Measurements from ENCODE around the gene CELF1. TPM values are rescaled to one million over a fixed set of nuclear protein-coding genes. Genes with fewer than 3 reads are reported as not detected.

CELF1 gene
- polyA plus RNA-seq, 1 of the 3 experiments (the other 2 are of a cell fraction) = 47.5 TPM

DNA sequence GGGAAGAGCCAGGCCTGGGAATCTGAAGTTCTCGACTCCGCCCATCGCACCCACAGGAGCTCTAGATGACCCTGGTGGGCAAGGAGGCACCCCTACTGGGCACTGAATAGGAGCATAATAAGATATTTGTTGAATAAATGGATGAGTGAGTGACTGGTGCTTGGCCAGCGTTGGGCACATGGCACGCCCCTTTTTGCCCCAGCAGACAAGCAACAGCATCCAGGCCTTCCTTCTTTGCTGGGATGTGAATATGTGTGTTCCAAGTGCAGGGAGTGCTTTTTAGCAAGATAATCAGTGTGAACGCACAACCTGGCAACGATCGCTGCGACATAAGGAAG lies 443 bp upstream of the CELF1 start:
- Histone ChIP-seq H3K4me2 (peak overlapping the region; percentile 84), H3K4me3 (ENCODE audit: low read depth in 2 of 2, low read length in 1 of 2) (peak overlapping the region; percentile 41 to 88), H2AFZ (ENCODE audit: low read depth) (peak overlapping the region; percentile 92), H3K9ac (peak overlapping the region; percentile 94), H3K27ac (ENCODE audit: low read depth in 2 of 2, low read length in 1 of 2) (peak overlapping the region; percentile 84 to 87), H3K79me2 (ENCODE audit: insufficient read depth) (peaks cover 48% of the 10 kb centered on the region), H3K27me3 (ENCODE audit: insufficient read depth) (no peaks in the 10 kb centered on the region), H3F3A (replicated peaks; ENCODE audit: insufficient read depth) (peaks cover 15% of the 10 kb centered on the region), H3K9me3 (no peaks in the 10 kb centered on the region), H3K36me3 (replicated peaks in 1 of 2; ENCODE audit: control insufficient read depth in 1 of 2, insufficient read depth in 2 of 2, low read length in 1 of 2) (peaks cover 2 to 20% of the 10 kb centered on the region in 2 experiments), H4K20me1 (ENCODE audit: insufficient read depth) (peaks cover 35% of the 10 kb centered on the region), H3K4me1 (ENCODE audit: control insufficient read depth in 1 of 2, insufficient read depth in 2 of 2, low read depth in 1 of 2, low read length in 1 of 2) (peaks cover 3 to 18% of the 10 kb centered on the region in 2 experiments; a peak in 2 of 4 replicates), H3K9me2 (no peaks in the 10 kb centered on the region)
- WGBS (ENCODE audit: low lambda C conversion rate) = 29% methylated on average over 9 of the region's 9 CpGs
- TF ChIP-seq, protein P1, sequence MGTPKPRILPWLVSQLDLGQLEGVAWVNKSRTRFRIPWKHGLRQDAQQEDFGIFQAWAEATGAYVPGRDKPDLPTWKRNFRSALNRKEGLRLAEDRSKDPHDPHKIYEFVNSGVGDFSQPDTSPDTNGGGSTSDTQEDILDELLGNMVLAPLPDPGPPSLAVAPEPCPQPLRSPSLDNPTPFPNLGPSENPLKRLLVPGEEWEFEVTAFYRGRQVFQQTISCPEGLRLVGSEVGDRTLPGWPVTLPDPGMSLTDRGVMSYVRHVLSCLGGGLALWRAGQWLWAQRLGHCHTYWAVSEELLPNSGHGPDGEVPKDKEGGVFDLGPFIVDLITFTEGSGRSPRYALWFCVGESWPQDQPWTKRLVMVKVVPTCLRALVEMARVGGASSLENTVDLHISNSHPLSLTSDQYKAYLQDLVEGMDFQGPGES (IDR thresholded peaks at IDR 0.05; ENCODE audit: low read depth, low read length) = no peak
- TF ChIP-seq, protein P2, sequence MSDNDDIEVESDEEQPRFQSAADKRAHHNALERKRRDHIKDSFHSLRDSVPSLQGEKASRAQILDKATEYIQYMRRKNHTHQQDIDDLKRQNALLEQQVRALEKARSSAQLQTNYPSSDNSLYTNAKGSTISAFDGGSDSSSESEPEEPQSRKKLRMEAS (IDR thresholded peaks at IDR 0.05; ENCODE audit: low read depth) = peak; percentile 44
- TF ChIP-seq MXI1 (IDR thresholded peaks at IDR 0.05; ENCODE audit: low read depth, low read length) = peak; percentile 87
- no peak for DNase-seq
- CTCF ChIA-PET = interaction anchor here (0.6 to 2.6 kb wide), 16 partner anchors 10 to 1134 kb away, joined by 3 to 21 read pairs (median 4); partner anchors contain the start of genes KBTBD4, NDUFS3 and PTPMT1
- POLR2A ChIA-PET = interaction anchor here (0.5 to 1.1 kb wide), 4 partner anchors 12 to 339 kb away, joined by 3 to 8 read pairs (median 3); partner anchors contain the start of genes DDB2 and PTPMT1

DNA sequence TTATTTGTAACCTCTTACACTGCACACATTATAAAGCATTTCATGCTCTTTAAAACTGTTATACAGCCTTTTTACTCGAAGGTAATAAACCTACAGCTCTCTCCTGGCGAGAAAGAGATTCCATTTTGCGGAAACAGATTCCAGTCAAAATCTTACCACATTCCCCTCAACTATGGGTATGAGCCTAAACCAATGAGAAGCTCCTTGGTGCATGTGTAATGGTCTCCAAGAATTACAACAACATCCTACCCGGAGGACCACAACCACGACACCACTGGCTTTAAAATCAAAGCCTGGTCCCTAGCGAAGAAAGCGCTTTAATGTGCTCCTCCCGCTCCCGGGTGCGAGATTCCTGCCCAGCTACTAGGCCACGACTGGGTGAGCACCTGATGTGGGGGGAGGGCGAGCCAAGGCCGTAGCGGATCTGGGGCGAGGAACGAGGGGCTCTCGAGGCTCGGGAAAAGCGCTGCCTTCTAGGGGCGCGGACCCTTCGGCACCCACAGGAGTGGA lies 821 bp downstream of the CELF1 start:
- WGBS (ENCODE audit: low lambda C conversion rate) = 12% methylated on average over 4 of the region's 22 CpGs
- POLR2A ChIA-PET = interaction anchor here (0.7 to 1.1 kb wide), 2 partner anchors 19 to 296 kb away, joined by 3 read pairs; partner anchors contain the start of gene NUP160
- H3K4me3 ChIP-seq (ENCODE audit: low read depth in 2 of 2, low read length in 1 of 2) = peak overlapping the region; percentile 63 to 88
- H3K4me1 ChIP-seq (ENCODE audit: control insufficient read depth in 1 of 2, insufficient read depth in 2 of 2, low read depth in 1 of 2, low read length in 1 of 2) = peaks cover 3 to 27% of the 10 kb centered on the region in 2 experiments; a peak in 2 of 4 replicates
- no peaks in the 10 kb centered on the region for H3K9me3 ChIP-seq
- peaks cover 60% of the 10 kb centered on the region for H3K79me2 ChIP-seq (ENCODE audit: insufficient read depth)
- H4K20me1 ChIP-seq (ENCODE audit: insufficient read depth) = peaks cover 48% of the 10 kb centered on the region
- no peak overlapping the region for H2AFZ ChIP-seq (ENCODE audit: low read depth)
- DNase-seq = peak; percentile 52
- peaks cover 20% of the 10 kb centered on the region for H3F3A ChIP-seq (replicated peaks; ENCODE audit: insufficient read depth)
- peaks cover 2 to 24% of the 10 kb centered on the region in 2 experiments for H3K36me3 ChIP-seq (replicated peaks in 1 of 2; ENCODE audit: control insufficient read depth in 1 of 2, insufficient read depth in 2 of 2, low read length in 1 of 2)
- no peaks in the 10 kb centered on the region for H3K27me3 ChIP-seq (ENCODE audit: insufficient read depth)
- no peak for TF ChIP-seq YY1 (IDR thresholded peaks at IDR 0.05; ENCODE audit: low read depth)
- peak overlapping the region; percentile 84 for H3K4me2 ChIP-seq
- CTCF ChIA-PET = interaction anchor here (0.7 to 2.0 kb wide), 11 partner anchors 9 to 140 kb away, joined by 3 to 14 read pairs (median 4); partner anchors contain the start of genes C1QTNF4, KBTBD4 and NDUFS3
- no peaks in the 10 kb centered on the region for H3K9me2 ChIP-seq
- H3K9ac ChIP-seq = peak overlapping the region; percentile 94
- peak overlapping the region; percentile 82 to 84 for H3K27ac ChIP-seq (ENCODE audit: low read depth in 2 of 2, low read length in 1 of 2)

DNA sequence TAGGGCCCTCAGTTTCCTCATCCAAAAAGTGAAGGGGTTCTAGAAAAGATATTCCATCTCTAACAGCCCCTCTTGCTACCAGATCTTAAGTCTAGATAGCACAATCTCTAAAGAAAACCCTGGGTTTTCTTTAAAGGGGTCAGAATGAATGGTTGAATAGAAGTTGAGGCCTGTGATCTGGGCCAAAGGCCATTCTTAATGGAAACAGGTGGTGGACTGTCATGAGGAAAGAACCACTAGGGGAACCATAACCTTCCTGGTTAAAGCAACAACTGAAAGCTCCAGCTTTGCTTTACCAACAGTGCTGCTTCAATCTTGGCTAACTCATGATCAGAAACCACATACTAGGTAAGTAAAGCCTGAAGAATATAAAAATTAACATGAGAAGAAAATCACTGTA lies 1.8 kb downstream of the CELF1 start:
- H2AFZ ChIP-seq (ENCODE audit: low read depth) = no peak overlapping the region
- peaks cover 71% of the 10 kb centered on the region for H3K79me2 ChIP-seq (ENCODE audit: insufficient read depth)
- H3K9ac ChIP-seq = peak overlapping the region; percentile 94; the same call in 1 of the 2 replicates
- peaks cover 3 to 27% of the 10 kb centered on the region in 2 experiments; a peak in 2 of 4 replicates for H3K4me1 ChIP-seq (ENCODE audit: control insufficient read depth in 1 of 2, insufficient read depth in 2 of 2, low read depth in 1 of 2, low read length in 1 of 2)
- H3K4me3 ChIP-seq (ENCODE audit: low read depth in 2 of 2, low read length in 1 of 2) = peak overlapping the region; percentile 63 to 88
- H3K27ac ChIP-seq (ENCODE audit: low read depth in 2 of 2, low read length in 1 of 2) = peak overlapping the region in 1 of 2 experiments; percentile 84; a peak in 1 of 4 replicates
- H3K4me2 ChIP-seq = peak overlapping the region; percentile 84
- no peaks in the 10 kb centered on the region for H3K9me2 ChIP-seq
- no peaks in the 10 kb centered on the region for H3K27me3 ChIP-seq (ENCODE audit: insufficient read depth)
- H3F3A ChIP-seq (replicated peaks; ENCODE audit: insufficient read depth) = peaks cover 25% of the 10 kb centered on the region
- no peaks in the 10 kb centered on the region for H3K9me3 ChIP-seq
- TF ChIP-seq RAD21 (IDR thresholded peaks at IDR 0.05; ENCODE audit: low read length) = peak; percentile 35
- TF ChIP-seq, protein P3, sequence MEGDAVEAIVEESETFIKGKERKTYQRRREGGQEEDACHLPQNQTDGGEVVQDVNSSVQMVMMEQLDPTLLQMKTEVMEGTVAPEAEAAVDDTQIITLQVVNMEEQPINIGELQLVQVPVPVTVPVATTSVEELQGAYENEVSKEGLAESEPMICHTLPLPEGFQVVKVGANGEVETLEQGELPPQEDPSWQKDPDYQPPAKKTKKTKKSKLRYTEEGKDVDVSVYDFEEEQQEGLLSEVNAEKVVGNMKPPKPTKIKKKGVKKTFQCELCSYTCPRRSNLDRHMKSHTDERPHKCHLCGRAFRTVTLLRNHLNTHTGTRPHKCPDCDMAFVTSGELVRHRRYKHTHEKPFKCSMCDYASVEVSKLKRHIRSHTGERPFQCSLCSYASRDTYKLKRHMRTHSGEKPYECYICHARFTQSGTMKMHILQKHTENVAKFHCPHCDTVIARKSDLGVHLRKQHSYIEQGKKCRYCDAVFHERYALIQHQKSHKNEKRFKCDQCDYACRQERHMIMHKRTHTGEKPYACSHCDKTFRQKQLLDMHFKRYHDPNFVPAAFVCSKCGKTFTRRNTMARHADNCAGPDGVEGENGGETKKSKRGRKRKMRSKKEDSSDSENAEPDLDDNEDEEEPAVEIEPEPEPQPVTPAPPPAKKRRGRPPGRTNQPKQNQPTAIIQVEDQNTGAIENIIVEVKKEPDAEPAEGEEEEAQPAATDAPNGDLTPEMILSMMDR (IDR thresholded peaks at IDR 0.05) = peak; percentile 55
- TF ChIP-seq SIN3A (IDR thresholded peaks at IDR 0.05; ENCODE audit: borderline replicate concordance, low read depth, low read length) = no peak
- peak; percentile 38; the same call in 1 of the 2 replicates for TF ChIP-seq MXI1 (IDR thresholded peaks at IDR 0.05; ENCODE audit: low read depth, low read length)
- ChIA-PET CTCF (interaction anchor here (1.0 to 1.9 kb wide), 4 partner anchors 13 to 98 kb away, joined by 3 to 10 read pairs (median 4); no protein-coding TSS in a partner anchor), POLR2A (interaction anchor here (1.1 kb wide), 1 partner anchor 18 kb away, joined by 3 read pairs; no protein-coding TSS in a partner anchor)
- H4K20me1 ChIP-seq (ENCODE audit: insufficient read depth) = peaks cover 57% of the 10 kb centered on the region
- H3K36me3 ChIP-seq (replicated peaks in 1 of 2; ENCODE audit: control insufficient read depth in 1 of 2, insufficient read depth in 2 of 2, low read length in 1 of 2) = peaks cover 2 to 32% of the 10 kb centered on the region in 2 experiments
- DNase-seq = peak; percentile 37
